ENCODE results near the gene TPRN.

DNA sequence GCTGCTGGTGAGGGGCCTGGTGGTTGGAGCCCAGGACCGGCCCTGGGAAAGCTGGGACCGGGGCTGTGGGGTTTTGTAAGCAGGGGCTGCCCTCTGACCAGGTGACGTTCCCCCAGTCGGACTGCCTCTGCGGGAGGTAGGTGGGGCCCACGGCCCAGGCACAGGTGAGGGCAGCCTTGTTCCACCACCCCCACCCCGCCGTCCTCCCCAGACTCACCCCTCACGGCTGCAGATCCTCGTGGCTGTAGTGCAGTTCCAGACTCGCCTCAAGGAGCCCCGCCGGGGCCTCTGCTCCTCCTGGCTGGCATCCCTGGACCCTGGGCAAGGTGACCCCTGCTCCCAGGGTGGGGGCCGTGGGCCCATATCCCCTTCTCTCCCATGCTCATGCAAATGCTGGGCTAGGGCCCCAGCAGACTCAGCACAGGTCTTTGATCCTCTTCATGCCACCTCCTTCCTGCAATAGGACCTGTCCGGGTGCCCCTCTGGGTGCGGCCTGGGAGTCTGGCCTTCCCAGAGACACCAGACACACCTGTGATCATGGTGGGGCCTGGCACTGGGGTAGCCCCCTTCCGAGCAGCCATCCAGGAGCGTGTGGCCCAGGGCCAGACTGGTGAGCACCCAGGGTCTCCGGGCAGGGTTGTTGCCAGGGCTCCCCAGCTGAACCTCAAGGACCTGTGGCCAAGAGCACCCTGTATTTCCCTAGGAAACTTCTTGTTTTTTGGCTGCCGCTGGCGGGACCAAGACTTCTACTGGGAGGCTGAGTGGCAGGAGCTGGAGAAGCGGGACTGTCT is 14.8 kb upstream of the TPRN start:
- TF ChIP-seq, protein P1, sequence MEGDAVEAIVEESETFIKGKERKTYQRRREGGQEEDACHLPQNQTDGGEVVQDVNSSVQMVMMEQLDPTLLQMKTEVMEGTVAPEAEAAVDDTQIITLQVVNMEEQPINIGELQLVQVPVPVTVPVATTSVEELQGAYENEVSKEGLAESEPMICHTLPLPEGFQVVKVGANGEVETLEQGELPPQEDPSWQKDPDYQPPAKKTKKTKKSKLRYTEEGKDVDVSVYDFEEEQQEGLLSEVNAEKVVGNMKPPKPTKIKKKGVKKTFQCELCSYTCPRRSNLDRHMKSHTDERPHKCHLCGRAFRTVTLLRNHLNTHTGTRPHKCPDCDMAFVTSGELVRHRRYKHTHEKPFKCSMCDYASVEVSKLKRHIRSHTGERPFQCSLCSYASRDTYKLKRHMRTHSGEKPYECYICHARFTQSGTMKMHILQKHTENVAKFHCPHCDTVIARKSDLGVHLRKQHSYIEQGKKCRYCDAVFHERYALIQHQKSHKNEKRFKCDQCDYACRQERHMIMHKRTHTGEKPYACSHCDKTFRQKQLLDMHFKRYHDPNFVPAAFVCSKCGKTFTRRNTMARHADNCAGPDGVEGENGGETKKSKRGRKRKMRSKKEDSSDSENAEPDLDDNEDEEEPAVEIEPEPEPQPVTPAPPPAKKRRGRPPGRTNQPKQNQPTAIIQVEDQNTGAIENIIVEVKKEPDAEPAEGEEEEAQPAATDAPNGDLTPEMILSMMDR (IDR thresholded peaks at IDR 0.05), result no peak
- no peak for TF ChIP-seq POLR2A (IDR thresholded peaks at IDR 0.05)

Measured in esophagus squamous epithelium (tissue), 4 donors.